Body of pancreas (tissue), 4 donors: ENCODE measurements around the gene LIX1L.

ENCODE experiments used
- CTCF ChIP-seq, 7 experiments: fragments of 450-650 bp in 4 of 7; fragments of 200-600 bp in 3 of 7; sonication (generic) in 3 of 7; IDR thresholded peaks; one replicate each; pipeline ENCODE4 v1.5.1; 2016 to 2019; ENCODE audit warnings: antibody characterized with exemption in 7 of 7
- POLR2A ChIP-seq, 3 donors: fragments of 450-650 bp; IDR thresholded peaks; one replicate each; pipeline ENCODE4 v1.6.1; 2016; ENCODE audit warnings: antibody characterized with exemption in 3 of 3, mild to moderate bottlenecking in 2 of 3

- TF ChIP-seq CTCF (IDR thresholded peaks at IDR 0.05) (peak; percentile 86 to 99 (median 99)), POLR2A (IDR thresholded peaks at IDR 0.05) (peak in 2 of 3 donors; percentile 48 to 53)
Measured at GRCh38 chr1:145891587-145892485, 66.0 kb downstream of the LIX1L start.
